ENCODE results near the gene TRIP13. TPM values are rescaled to one million over a fixed set of nuclear protein-coding genes. Genes with fewer than 3 reads are reported as not detected.

Gene TRIP13
- polyA plus RNA-seq, 1 experiment: 20.4 TPM

- Histone ChIP-seq H3K4me3 (ENCODE audit: low read depth, low read length) (no peak overlapping the region), H3K27me3 (ENCODE audit: control insufficient read depth, insufficient read depth, low read length) (peaks cover 44% of the 10 kb centered on the region), H3K36me3 (ENCODE audit: control insufficient read depth, insufficient read depth, low read length) (no peaks in the 10 kb centered on the region)
- no peak for DNase-seq (ENCODE audit: low read depth)
- TF ChIP-seq, protein P1, sequence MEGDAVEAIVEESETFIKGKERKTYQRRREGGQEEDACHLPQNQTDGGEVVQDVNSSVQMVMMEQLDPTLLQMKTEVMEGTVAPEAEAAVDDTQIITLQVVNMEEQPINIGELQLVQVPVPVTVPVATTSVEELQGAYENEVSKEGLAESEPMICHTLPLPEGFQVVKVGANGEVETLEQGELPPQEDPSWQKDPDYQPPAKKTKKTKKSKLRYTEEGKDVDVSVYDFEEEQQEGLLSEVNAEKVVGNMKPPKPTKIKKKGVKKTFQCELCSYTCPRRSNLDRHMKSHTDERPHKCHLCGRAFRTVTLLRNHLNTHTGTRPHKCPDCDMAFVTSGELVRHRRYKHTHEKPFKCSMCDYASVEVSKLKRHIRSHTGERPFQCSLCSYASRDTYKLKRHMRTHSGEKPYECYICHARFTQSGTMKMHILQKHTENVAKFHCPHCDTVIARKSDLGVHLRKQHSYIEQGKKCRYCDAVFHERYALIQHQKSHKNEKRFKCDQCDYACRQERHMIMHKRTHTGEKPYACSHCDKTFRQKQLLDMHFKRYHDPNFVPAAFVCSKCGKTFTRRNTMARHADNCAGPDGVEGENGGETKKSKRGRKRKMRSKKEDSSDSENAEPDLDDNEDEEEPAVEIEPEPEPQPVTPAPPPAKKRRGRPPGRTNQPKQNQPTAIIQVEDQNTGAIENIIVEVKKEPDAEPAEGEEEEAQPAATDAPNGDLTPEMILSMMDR (IDR thresholded peaks at IDR 0.05; ENCODE audit: insufficient read depth, low read depth, low read length): no peak
- CTCF ChIA-PET: interaction anchor here (0.9 kb wide), 1 partner anchor 687 kb away, joined by 5 read pairs; no protein-coding TSS in a partner anchor
- POLR2A ChIA-PET: no interaction called here
Observed at GRCh38 chr5:952597-953271, 60.0 kb downstream of the TRIP13 start.

DNA sequence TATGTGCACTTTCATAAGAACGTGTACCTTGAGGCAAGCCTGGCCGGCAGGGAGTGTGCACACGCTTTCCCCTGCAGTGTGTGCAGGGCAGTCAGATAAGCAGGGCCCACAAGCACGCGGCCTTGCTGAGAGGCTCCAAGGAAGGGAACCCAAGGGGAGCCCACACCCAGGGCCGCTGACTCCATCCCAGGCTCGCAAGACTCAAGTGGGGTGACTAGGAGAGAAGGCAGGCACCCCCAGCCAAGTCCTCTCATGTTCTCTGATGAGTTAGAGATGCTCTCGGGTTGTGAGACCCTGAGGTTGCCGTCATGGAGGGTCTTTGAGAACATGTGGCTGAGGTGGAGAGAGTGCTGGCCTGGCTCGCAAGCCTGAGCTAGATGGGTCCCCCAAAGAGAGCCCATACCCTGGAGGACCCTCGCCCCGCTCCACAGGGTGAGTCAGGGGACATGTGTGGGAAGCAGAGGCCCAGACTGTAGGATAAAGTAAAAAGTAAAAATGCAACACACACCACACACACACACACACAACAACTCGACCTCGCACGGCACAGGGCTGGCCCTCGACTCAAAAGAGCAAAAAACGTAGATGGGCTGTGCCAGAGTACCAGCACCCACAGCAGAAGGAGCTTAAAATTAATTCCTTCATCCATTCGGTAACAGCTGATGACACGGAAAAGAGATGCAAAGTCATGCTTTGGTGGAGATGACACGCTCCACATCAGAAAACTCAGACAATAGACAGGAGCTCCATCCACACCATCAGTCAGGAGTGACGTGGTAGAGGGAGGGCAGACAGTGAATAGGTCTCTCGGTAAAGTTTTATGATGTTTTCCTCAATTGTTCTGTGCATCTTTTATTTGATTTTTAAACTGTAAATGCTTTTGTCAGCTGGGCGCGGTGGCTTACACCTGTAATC, 61.1 kb downstream of the TRIP13 start:
- CTCF ChIA-PET: interaction anchor here (1.4 to 2.6 kb wide), 2 partner anchors 11 to 30 kb away, joined by 3 to 8 read pairs; no protein-coding TSS in a partner anchor
- no peak overlapping the region for H3K4me3 ChIP-seq (ENCODE audit: low read depth, low read length)
- DNase-seq (ENCODE audit: low read depth): no peak
- H3K27me3 ChIP-seq (ENCODE audit: control insufficient read depth, insufficient read depth, low read length): peaks cover 39% of the 10 kb centered on the region
- POLR2A ChIA-PET: no interaction called here
- TF ChIP-seq, protein P1 (IDR thresholded peaks at IDR 0.05; ENCODE audit: insufficient read depth, low read depth, low read length): no peak
- H3K36me3 ChIP-seq (ENCODE audit: control insufficient read depth, insufficient read depth, low read length): no peaks in the 10 kb centered on the region

DNA sequence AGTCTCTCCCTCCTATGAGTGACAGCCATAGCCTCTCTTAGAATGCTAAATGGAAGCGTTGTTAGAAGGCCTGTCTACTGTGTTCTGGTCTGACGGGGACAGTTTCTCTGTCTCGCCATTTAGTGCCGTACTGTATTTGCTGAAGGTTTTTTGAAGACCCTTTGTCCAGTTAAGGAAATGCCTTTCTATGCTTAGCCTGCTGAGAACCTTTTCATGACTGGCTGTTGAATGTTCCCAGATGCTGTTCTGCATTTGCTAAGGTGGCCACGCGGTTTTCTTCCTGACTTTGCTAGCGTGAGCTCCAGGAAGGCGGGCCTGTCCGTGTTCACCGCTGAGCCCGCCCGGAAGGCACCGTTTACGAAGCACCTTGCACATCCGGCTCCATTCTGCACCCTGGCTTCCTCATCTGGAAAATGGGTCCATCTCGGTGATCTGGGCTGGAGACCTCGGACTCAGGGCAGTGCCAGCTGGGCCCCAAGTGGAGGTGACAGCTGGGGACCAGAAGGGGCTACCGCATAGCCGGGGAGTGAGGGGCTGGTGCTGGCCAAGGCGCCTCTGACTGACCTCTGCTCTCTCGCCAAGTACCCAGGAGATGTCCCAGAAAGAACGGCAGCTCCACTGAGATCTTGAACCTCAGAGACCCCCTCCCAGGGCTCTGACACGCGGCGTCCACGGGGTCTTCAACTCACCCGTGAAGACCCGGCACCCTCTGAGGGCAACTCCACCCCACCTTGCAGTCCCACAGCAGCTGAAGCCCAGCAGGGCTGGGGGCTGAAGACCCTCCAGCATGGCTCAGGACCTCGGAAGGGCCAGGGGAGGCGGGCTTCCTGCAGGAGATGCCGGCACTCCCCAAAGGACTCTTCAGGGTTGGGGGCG, 63.4 kb downstream of the TRIP13 start:
- no peak overlapping the region for H3K4me3 ChIP-seq (ENCODE audit: low read depth, low read length)
- POLR2A ChIA-PET: no interaction called here
- DNase-seq (ENCODE audit: low read depth): no peak
- TF ChIP-seq, protein P1 (IDR thresholded peaks at IDR 0.05; ENCODE audit: insufficient read depth, low read depth, low read length): no peak
- peaks cover 34% of the 10 kb centered on the region for H3K27me3 ChIP-seq (ENCODE audit: control insufficient read depth, insufficient read depth, low read length)
- CTCF ChIA-PET: interaction anchor here (0.8 to 2.8 kb wide), 11 partner anchors 8 to 168 kb away, joined by 3 to 12 read pairs (median 5); no protein-coding TSS in a partner anchor
- no peaks in the 10 kb centered on the region for H3K36me3 ChIP-seq (ENCODE audit: control insufficient read depth, insufficient read depth, low read length)

- ChIA-PET CTCF (interaction anchor here (0.6 to 2.8 kb wide), 17 partner anchors 9 to 842 kb away, joined by 3 to 12 read pairs (median 4); no protein-coding TSS in a partner anchor), POLR2A (interaction anchor here (0.6 kb wide), 1 partner anchor 789 kb away, joined by 3 read pairs; no protein-coding TSS in a partner anchor)
- no peak overlapping the region for H3K4me3 ChIP-seq (ENCODE audit: low read depth, low read length)
Observed at GRCh38 chr5:956941-957747, 64.5 kb downstream of the TRIP13 start.

More at GRCh38 chr5:956941-957747, 64.5 kb downstream of the TRIP13 start:
- Histone ChIP-seq H3K27me3 (ENCODE audit: control insufficient read depth, insufficient read depth, low read length) (peaks cover 34% of the 10 kb centered on the region), H3K36me3 (ENCODE audit: control insufficient read depth, insufficient read depth, low read length) (no peaks in the 10 kb centered on the region)
- DNase-seq (ENCODE audit: low read depth): peak; percentile 77
- TF ChIP-seq, protein P1 (IDR thresholded peaks at IDR 0.05; ENCODE audit: insufficient read depth, low read depth, low read length): peak; percentile 71
